ENCODE results near the gene KYAT1. TPM values are rescaled to one million over a fixed set of nuclear protein-coding genes. Genes with fewer than 3 reads are reported as not detected.
A peak's percentile ranks its signal among the peaks of the same experiment; 100 is the strongest.

The KYAT1 gene
- total RNA-seq, 1 donor from 2014 or later, result 19.5 TPM

DNA sequence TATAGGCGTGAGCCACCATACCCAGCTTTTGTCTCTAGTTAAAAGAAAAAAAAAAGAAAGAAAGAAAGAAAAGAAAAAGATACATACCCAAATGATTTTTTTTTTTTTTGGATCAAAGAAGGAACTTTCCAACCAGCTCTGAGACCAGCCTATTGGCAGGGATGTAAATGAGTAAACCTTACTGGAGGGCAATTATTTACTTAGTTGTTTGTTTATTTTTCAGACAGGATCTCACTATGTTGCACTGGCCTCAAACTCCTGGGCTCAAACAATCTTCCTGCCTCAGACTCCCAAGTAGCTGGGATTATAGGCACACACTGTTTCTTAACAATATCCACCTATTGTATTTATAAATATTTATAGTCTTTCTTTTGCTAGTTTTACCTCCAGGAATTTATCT, 41.2 kb downstream of the KYAT1 start:
- Mint-ChIP-seq H3K36me3 (ENCODE audit: unreplicated experiment) (no peaks in the 10 kb centered on the region), H3K4me1 (ENCODE audit: low read depth, unreplicated experiment) (peaks cover 5% of the 10 kb centered on the region), H3K27ac (ENCODE audit: unreplicated experiment) (no peak overlapping the region), H3K9me3 (ENCODE audit: unreplicated experiment) (peaks cover 7% of the 10 kb centered on the region), H3K4me3 (ENCODE audit: unreplicated experiment) (no peak overlapping the region), H3K27me3 (ENCODE audit: unreplicated experiment) (peaks cover 9% of the 10 kb centered on the region)
- no peak for DNase-seq
- TF ChIP-seq, protein P1, sequence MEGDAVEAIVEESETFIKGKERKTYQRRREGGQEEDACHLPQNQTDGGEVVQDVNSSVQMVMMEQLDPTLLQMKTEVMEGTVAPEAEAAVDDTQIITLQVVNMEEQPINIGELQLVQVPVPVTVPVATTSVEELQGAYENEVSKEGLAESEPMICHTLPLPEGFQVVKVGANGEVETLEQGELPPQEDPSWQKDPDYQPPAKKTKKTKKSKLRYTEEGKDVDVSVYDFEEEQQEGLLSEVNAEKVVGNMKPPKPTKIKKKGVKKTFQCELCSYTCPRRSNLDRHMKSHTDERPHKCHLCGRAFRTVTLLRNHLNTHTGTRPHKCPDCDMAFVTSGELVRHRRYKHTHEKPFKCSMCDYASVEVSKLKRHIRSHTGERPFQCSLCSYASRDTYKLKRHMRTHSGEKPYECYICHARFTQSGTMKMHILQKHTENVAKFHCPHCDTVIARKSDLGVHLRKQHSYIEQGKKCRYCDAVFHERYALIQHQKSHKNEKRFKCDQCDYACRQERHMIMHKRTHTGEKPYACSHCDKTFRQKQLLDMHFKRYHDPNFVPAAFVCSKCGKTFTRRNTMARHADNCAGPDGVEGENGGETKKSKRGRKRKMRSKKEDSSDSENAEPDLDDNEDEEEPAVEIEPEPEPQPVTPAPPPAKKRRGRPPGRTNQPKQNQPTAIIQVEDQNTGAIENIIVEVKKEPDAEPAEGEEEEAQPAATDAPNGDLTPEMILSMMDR (IDR thresholded peaks at IDR 0.05; ENCODE audit: partially characterized antibody, unreplicated experiment), result no peak

DNA sequence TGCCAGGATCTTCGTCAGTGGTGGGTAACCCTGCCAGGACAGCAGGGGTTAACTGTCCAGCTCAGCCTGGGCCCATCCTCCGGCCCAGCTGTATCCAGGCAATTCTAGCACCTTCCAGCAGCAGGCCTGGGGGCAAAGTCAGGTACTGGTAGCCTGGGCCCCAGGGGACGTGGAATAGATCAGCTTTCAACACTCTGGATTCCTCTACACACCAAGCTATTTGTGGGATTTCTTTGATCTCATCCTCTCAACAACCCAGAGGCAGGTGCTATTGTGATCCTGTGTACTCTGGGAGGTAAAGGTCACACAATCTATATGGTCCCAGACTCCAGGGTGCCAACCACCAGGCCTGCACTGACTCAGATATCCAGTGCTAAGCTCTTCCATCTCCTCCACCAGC, 43.4 kb downstream of the KYAT1 start:
- Mint-ChIP-seq H3K4me1 (ENCODE audit: low read depth, unreplicated experiment) (no peaks in the 10 kb centered on the region), H3K36me3 (ENCODE audit: unreplicated experiment) (no peaks in the 10 kb centered on the region), H3K4me3 (ENCODE audit: unreplicated experiment) (no peak overlapping the region), H3K9me3 (ENCODE audit: unreplicated experiment) (peaks cover 2% of the 10 kb centered on the region), H3K27me3 (ENCODE audit: unreplicated experiment) (no peaks in the 10 kb centered on the region), H3K27ac (ENCODE audit: unreplicated experiment) (no peak overlapping the region)
- TF ChIP-seq, protein P1 (IDR thresholded peaks at IDR 0.05; ENCODE audit: partially characterized antibody, unreplicated experiment), result no peak
- no peak for DNase-seq

DNA sequence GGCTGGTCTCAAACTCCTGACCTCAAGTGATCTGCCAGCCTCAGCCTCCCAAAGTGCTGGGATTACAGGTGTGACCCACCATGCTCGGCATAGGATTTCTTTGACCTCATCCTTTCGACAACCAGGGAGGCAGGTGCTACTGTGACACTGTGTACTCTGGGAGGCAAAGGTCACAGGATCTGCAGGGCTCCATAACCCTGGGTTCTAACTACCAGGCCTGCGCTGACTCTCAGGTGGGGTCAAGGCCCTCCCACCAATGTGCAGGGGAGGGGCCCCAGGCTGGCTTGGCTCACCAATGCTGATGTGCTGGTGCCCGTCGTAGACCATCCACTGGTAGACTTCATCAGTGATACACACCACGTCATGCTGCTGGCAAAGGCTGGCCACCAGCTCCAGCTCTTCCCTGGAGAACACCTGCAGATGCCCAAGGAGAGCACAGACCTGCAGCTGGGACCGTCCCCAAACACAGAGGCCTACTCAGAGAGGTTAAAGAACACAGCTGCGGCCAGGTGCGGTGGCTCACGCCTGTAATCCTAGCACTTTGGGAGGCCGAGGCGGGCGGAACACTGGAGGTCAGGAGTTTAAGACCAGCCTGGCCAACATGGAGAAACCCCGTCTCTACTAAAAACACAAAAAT, 45.1 kb downstream of the KYAT1 start:
- H3K36me3 Mint-ChIP-seq (ENCODE audit: unreplicated experiment), result no peaks in the 10 kb centered on the region
- H3K4me3 Mint-ChIP-seq (ENCODE audit: unreplicated experiment), result no peak overlapping the region

DNA sequence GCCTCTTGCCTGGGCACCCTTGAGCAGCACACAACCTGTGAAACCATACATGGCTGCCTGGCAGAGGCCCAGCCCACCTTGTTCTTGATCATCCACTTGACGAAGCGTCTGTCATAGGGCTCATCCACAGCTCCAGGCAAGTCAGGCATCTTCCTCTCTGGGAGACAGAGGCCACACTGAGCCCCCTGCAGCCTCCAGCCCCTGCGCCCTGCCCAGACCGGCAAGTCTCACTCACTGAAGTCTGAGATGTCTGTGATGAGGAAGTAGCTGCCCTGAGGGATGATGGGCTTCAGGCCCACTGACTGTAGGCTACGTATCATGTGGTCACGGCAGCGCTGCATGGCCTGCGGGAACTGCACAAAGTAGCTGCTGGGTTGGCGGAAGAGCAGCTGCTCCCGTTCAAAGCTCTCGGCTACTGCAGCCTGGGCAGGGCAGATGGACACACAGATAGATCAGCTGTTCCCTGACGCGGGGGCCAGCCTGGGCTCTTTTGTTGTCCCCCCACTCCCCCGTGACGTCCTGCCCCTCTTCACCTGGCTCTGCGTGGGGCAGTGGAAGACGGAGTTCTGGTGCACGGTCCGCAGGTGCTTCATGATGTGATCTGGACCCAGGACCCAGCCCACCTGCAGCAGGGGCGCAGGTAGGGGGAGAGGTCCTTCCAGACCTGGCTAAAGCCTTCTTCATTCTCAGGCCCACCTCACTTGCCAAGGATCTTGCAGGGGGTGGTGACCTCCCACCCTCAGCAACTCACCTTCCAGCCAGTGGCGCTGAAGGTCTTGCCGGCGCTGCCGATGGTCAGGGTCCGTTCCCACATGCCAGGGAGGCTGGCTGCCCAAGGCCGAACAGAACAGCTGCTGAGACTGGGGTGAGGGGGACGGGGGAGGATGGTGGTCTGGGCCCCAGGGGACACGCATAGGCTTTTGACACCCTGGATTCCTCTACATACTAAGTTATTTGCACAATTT, 46.2 kb downstream of the KYAT1 start:
- peaks cover 2% of the 10 kb centered on the region for H3K9me3 Mint-ChIP-seq (ENCODE audit: unreplicated experiment)
- TF ChIP-seq, protein P1 (IDR thresholded peaks at IDR 0.05; ENCODE audit: partially characterized antibody, unreplicated experiment), result no peak
- no peak for DNase-seq
- H3K36me3 Mint-ChIP-seq (ENCODE audit: unreplicated experiment), result no peaks in the 10 kb centered on the region
- H3K4me3 Mint-ChIP-seq (ENCODE audit: unreplicated experiment), result no peak overlapping the region
- no peaks in the 10 kb centered on the region for H3K27me3 Mint-ChIP-seq (ENCODE audit: unreplicated experiment)
- peak overlapping the region; percentile 59 for H3K27ac Mint-ChIP-seq (ENCODE audit: unreplicated experiment)
- no peaks in the 10 kb centered on the region for H3K4me1 Mint-ChIP-seq (ENCODE audit: low read depth, unreplicated experiment)

More for the DNA sequence above, 45.1 kb downstream of the KYAT1 start:
- no peaks in the 10 kb centered on the region for H3K4me1 Mint-ChIP-seq (ENCODE audit: low read depth, unreplicated experiment)
- no peak for DNase-seq
- no peaks in the 10 kb centered on the region for H3K27me3 Mint-ChIP-seq (ENCODE audit: unreplicated experiment)
- no peak overlapping the region for H3K27ac Mint-ChIP-seq (ENCODE audit: unreplicated experiment)
- H3K9me3 Mint-ChIP-seq (ENCODE audit: unreplicated experiment), result peaks cover 2% of the 10 kb centered on the region
- TF ChIP-seq, protein P1 (IDR thresholded peaks at IDR 0.05; ENCODE audit: partially characterized antibody, unreplicated experiment), result no peak

DNA sequence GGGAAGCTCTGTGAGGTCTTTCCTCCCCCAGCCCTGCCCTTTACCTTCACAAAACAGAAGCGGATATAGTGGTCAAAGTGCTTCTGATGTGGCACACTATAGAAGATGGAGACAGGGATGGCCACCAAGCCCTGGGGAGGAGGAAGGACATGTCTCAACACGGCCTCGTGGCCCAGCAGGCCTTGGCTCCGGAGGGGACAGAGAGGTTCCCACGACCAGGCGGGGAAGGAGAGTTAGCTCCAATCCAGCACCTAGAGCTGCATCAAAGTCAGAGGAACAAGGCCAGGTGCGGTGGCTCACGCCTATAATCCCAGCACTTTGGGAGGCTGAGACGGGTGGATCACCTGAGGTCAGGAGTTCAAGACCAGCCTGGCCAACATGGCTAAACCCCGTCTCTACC, 48.1 kb downstream of the KYAT1 start:
- TF ChIP-seq, protein P1 (IDR thresholded peaks at IDR 0.05; ENCODE audit: partially characterized antibody, unreplicated experiment), result no peak
- Mint-ChIP-seq H3K4me1 (ENCODE audit: low read depth, unreplicated experiment) (peaks cover 4% of the 10 kb centered on the region), H3K4me3 (ENCODE audit: unreplicated experiment) (no peak overlapping the region), H3K9me3 (ENCODE audit: unreplicated experiment) (peaks cover 4% of the 10 kb centered on the region), H3K27ac (ENCODE audit: unreplicated experiment) (no peak overlapping the region), H3K36me3 (ENCODE audit: unreplicated experiment) (no peaks in the 10 kb centered on the region), H3K27me3 (ENCODE audit: unreplicated experiment) (no peaks in the 10 kb centered on the region)
- no peak for DNase-seq

All from glutamatergic neuron (in vitro differentiated cells).